HepG2 (cell line): ENCODE data around the gene RNU6-1. TPM values are rescaled to one million over a fixed set of nuclear protein-coding genes. Genes with fewer than 3 reads are reported as not detected.
A peak's percentile ranks its signal among the peaks of the same experiment; 100 is the strongest.

Experiments
- KDM2A ChIP-seq: sonication (generic); formaldehyde crosslinking; IDR thresholded peaks from 2 replicates; pipeline ENCODE4 v1.4.0; 2020; ENCODE audit warnings: low read depth, missing genetic modification reagents, borderline replicate concordance
- SIX4 ChIP-seq: sonication (generic); formaldehyde crosslinking; IDR thresholded peaks from 2 replicates; pipeline ENCODE4 v1.4.0; 2020; ENCODE audit warnings: missing genetic modification reagents
- STAG1 ChIP-seq: sonication (generic); formaldehyde crosslinking; IDR thresholded peaks from 2 replicates; pipeline ENCODE4 v1.4.0; 2020; ENCODE audit warnings: missing genetic modification reagents
- ZFYVE20 ChIP-seq: sonication (generic); formaldehyde crosslinking; IDR thresholded peaks from 2 replicates; pipeline ENCODE4 v1.8.0; 2023; ENCODE audit warnings: low read depth, mild to moderate bottlenecking, moderate library complexity, missing genetic modification reagents, borderline replicate concordance
- ZIK1 ChIP-seq: sonication (generic); formaldehyde crosslinking; IDR thresholded peaks from 2 replicates; pipeline ENCODE4 v1.5.0; 2020; ENCODE audit warnings: mild to moderate bottlenecking, low read depth, missing genetic modification reagents, borderline replicate concordance
- ZNF572 ChIP-seq: sonication (generic); formaldehyde crosslinking; IDR thresholded peaks from 2 replicates; pipeline ENCODE4 v1.5.1; 2020; ENCODE audit warnings: mild to moderate bottlenecking, missing genetic modification reagents
- ZNF629 ChIP-seq: sonication (generic); formaldehyde crosslinking; conservative IDR thresholded peaks from 2 replicates; pipeline ENCODE4 v1.5.0; 2020; ENCODE audit warnings: missing genetic modification reagents
- ZNF83 ChIP-seq: sonication (generic); formaldehyde crosslinking; IDR thresholded peaks from 2 replicates; pipeline ENCODE4 v1.4.0; 2020; ENCODE audit warnings: missing genetic modification reagents, mild to moderate bottlenecking, borderline replicate concordance
- ZSCAN25 ChIP-seq: sonication (generic); formaldehyde crosslinking; IDR thresholded peaks from 2 replicates; pipeline ENCODE4 v1.8.0; 2022; ENCODE audit warnings: mild to moderate bottlenecking, missing genetic modification reagents
- polyA plus RNA-seq, 8 experiments: library from polyadenylated mRNA; depleted of rRNA in 3 of 8; stranded (reverse) in 7 of 8; unstranded in 1 of 8; fragments of >200 nt; fragmentation: Illumina TruSeq in 4 of 8; extraction: Trizol in 4 of 8; gene quantifications; 2 replicates each; pipeline versions ENCODE4 v1.2.1 to v1.2.3, GENCODE V29; 2011 to 2016; ENCODE audit warnings: low read depth in 4 of 8, missing spikeins in 1 of 8, mixed read lengths in 1 of 8; ENCODE audit not compliant: insufficient read depth in 1 of 8
- total RNA-seq, 5 experiments: library from RNA; depleted of rRNA; stranded (reverse); fragments of >200 nt; fragmentation: Illumina TruSeq; extraction: Trizol; gene quantifications; 2 replicates each; pipeline ENCODE4 v1.2.3, GENCODE V29; 2016; ENCODE audit warnings: low read depth in 1 of 5
- TF ChIP-seq, protein P1 (sequence below), 2 experiments: fragments of 450-650 bp in 1 of 2; sonication (generic) in 1 of 2; formaldehyde crosslinking in 1 of 2; IDR thresholded peaks; 2 replicates each; pipeline versions ENCODE4 v1.6.1 to v1.8.0; 2016 to 2022; ENCODE audit warnings: antibody characterized with exemption in 1 of 2, mild to moderate bottlenecking in 1 of 2, missing genetic modification reagents in 1 of 2
- TF ChIP-seq, protein P2 (sequence below): sonication (generic); IDR thresholded peaks from 2 replicates; pipeline ENCODE4 v1.6.1; 2016; ENCODE audit warnings: low read depth, borderline replicate concordance
- TF ChIP-seq, protein P3 (sequence below): sonication (generic); formaldehyde crosslinking; IDR thresholded peaks from 2 replicates; pipeline ENCODE4 v1.4.0; 2020; ENCODE audit warnings: mild to moderate bottlenecking, missing genetic modification reagents

RNU6-1 gene
- total and polyA plus RNA-seq, 2 of the 13 experiments (the other 11 are each of a cell fraction or from before 2014, with no cell fraction given) = under 0.01 TPM; not detected in 1

DNA sequence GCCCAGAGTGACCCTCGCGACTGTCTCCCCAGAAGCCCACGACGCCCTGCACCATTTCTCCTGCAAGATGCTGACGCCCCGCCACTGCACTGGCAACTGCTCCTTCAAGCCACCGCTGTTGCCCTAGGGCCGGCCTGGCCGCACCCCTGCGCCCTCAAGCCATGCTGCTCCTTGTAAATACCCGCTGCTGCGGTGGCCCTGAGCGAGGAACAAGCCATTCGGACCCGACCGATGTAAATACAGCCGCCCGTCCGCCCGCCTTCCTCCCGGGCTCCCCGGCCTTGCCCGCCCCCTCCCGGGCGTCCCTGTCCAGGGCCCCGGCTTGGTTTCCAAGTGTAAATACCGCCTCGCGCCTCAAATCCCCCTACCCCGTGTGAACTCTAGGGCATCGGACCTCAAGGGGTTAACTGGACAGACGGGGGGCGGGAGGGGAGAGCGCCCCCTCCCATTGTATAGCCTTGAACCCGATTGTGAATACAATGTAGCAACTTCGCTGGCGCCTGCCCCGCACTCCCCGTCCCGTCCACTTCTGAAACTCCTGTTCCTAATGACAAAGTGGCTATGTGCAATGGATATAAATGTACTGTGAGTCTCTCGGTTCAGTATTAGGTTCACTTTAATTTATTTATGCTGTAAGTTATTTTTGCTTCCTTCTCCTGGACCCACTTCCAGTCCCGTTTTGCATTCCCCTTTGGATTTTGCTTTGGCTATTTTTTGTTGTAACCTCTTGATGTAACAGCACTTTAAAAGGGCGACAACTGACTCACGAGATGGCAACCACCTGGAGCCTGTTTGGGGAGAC lies 5.9 kb downstream of the RNU6-1 start (continued):
- TF ChIP-seq, protein P1, sequence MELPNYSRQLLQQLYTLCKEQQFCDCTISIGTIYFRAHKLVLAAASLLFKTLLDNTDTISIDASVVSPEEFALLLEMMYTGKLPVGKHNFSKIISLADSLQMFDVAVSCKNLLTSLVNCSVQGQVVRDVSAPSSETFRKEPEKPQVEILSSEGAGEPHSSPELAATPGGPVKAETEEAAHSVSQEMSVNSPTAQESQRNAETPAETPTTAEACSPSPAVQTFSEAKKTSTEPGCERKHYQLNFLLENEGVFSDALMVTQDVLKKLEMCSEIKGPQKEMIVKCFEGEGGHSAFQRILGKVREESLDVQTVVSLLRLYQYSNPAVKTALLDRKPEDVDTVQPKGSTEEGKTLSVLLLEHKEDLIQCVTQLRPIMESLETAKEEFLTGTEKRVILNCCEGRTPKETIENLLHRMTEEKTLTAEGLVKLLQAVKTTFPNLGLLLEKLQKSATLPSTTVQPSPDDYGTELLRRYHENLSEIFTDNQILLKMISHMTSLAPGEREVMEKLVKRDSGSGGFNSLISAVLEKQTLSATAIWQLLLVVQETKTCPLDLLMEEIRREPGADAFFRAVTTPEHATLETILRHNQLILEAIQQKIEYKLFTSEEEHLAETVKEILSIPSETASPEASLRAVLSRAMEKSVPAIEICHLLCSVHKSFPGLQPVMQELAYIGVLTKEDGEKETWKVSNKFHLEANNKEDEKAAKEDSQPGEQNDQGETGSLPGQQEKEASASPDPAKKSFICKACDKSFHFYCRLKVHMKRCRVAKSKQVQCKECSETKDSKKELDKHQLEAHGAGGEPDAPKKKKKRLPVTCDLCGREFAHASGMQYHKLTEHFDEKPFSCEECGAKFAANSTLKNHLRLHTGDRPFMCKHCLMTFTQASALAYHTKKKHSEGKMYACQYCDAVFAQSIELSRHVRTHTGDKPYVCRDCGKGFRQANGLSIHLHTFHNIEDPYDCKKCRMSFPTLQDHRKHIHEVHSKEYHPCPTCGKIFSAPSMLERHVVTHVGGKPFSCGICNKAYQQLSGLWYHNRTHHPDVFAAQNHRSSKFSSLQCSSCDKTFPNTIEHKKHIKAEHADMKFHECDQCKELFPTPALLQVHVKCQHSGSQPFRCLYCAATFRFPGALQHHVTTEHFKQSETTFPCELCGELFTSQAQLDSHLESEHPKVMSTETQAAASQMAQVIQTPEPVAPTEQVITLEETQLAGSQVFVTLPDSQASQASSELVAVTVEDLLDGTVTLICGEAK (IDR thresholded peaks at IDR 0.05) = no peak
- TF ChIP-seq, protein P1 (CRISPR knock-in tag; IDR thresholded peaks at IDR 0.05) = 0 out of 2 replicates have a peak, but pooled peaks have one; percentile 44
- TF ChIP-seq ZNF629 (no peak), ZFYVE20 (CRISPR knock-in tag) (no peak), ZNF572 (peak; percentile 22; the same call in 1 of the 2 replicates), KDM2A (CRISPR knock-in tag) (peak; percentile 34; the same call in 1 of the 2 replicates), STAG1 (CRISPR knock-in tag) (peak; percentile 79), ZNF83 (CRISPR knock-in tag) (peak; percentile 39; the same call in 1 of the 2 replicates), SIX4 (CRISPR knock-in tag) (no peak), ZSCAN25 (peak; percentile 83), ZIK1 (no peak)
- TF ChIP-seq, protein P2, sequence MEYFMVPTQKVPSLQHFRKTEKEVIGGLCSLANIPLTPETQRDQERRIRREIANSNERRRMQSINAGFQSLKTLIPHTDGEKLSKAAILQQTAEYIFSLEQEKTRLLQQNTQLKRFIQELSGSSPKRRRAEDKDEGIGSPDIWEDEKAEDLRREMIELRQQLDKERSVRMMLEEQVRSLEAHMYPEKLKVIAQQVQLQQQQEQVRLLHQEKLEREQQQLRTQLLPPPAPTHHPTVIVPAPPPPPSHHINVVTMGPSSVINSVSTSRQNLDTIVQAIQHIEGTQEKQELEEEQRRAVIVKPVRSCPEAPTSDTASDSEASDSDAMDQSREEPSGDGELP = no peak
- TF ChIP-seq, protein P3, sequence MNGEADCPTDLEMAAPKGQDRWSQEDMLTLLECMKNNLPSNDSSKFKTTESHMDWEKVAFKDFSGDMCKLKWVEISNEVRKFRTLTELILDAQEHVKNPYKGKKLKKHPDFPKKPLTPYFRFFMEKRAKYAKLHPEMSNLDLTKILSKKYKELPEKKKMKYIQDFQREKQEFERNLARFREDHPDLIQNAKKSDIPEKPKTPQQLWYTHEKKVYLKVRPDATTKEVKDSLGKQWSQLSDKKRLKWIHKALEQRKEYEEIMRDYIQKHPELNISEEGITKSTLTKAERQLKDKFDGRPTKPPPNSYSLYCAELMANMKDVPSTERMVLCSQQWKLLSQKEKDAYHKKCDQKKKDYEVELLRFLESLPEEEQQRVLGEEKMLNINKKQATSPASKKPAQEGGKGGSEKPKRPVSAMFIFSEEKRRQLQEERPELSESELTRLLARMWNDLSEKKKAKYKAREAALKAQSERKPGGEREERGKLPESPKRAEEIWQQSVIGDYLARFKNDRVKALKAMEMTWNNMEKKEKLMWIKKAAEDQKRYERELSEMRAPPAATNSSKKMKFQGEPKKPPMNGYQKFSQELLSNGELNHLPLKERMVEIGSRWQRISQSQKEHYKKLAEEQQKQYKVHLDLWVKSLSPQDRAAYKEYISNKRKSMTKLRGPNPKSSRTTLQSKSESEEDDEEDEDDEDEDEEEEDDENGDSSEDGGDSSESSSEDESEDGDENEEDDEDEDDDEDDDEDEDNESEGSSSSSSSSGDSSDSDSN (CRISPR knock-in tag) = peak; percentile 74
